ENCODE measurements around the gene MAPKAP1.

MAPKAP1 gene

DNA sequence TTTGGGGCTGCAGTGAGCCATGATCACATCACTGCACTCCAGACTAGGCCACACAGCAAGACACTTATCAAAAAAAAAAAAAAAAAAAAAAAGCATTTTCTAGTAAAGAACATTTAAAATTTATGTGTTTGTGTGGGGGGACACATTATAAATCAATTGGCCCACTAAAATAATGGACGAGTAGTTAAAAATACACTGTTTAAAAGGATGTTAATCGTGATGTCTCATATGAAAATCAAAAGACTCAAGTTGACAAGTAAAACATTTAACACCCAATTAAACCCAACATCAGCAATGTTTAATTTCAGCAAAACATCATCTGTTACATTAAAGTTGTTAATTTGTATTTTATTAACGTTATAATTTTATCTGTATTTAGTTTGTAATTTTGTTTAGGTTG lies 152.3 kb downstream of the MAPKAP1 start:
- TF ChIP-seq CEBPB (IDR thresholded peaks at IDR 0.05) (no peak), YY1 (IDR thresholded peaks at IDR 0.05; ENCODE audit: low read depth) (no peak), RAD21 (IDR thresholded peaks at IDR 0.05; ENCODE audit: low read depth) (no peak), TAF1 (IDR thresholded peaks at IDR 0.05; ENCODE audit: low read depth) (no peak), EGR1 (IDR thresholded peaks at IDR 0.05) (no peak), FOXM1 (IDR thresholded peaks at IDR 0.05; ENCODE audit: borderline replicate concordance, low read depth) (no peak), TEAD4 (IDR thresholded peaks at IDR 0.05) (no peak), NFIC (IDR thresholded peaks at IDR 0.05) (no peak), TCF12 (IDR thresholded peaks at IDR 0.05; ENCODE audit: low read depth) (no peak), USF1 (IDR thresholded peaks at IDR 0.05) (no peak)
- TF ChIP-seq, protein P1, sequence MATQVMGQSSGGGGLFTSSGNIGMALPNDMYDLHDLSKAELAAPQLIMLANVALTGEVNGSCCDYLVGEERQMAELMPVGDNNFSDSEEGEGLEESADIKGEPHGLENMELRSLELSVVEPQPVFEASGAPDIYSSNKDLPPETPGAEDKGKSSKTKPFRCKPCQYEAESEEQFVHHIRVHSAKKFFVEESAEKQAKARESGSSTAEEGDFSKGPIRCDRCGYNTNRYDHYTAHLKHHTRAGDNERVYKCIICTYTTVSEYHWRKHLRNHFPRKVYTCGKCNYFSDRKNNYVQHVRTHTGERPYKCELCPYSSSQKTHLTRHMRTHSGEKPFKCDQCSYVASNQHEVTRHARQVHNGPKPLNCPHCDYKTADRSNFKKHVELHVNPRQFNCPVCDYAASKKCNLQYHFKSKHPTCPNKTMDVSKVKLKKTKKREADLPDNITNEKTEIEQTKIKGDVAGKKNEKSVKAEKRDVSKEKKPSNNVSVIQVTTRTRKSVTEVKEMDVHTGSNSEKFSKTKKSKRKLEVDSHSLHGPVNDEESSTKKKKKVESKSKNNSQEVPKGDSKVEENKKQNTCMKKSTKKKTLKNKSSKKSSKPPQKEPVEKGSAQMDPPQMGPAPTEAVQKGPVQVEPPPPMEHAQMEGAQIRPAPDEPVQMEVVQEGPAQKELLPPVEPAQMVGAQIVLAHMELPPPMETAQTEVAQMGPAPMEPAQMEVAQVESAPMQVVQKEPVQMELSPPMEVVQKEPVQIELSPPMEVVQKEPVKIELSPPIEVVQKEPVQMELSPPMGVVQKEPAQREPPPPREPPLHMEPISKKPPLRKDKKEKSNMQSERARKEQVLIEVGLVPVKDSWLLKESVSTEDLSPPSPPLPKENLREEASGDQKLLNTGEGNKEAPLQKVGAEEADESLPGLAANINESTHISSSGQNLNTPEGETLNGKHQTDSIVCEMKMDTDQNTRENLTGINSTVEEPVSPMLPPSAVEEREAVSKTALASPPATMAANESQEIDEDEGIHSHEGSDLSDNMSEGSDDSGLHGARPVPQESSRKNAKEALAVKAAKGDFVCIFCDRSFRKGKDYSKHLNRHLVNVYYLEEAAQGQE (IDR thresholded peaks at IDR 0.05; ENCODE audit: low read depth) = no peak

DNA sequence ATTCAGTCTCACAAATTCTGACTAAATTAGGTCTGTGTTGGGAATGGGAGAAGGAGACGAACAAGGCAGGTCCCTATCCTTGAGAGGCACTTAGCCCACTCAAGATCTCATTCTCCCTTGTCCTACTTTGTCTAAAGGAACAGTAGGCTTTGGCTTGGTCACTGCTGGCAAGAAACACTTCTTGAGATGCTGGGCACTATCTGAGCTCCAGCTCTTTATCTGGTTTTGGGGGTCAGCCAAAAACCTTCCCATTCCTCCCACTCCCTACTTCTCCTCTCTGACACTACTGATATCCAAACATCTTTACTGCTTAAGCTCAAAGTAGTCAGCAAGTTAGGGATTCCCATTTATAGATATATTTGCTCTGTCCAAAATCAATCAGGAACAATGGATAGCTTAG lies 155.2 kb downstream of the MAPKAP1 start:
- TF ChIP-seq CREB1 (IDR thresholded peaks at IDR 0.05; ENCODE audit: low read depth) (no peak), TAF1 (IDR thresholded peaks at IDR 0.05; ENCODE audit: low read depth) (no peak), NFIC (IDR thresholded peaks at IDR 0.05) (no peak), CEBPB (IDR thresholded peaks at IDR 0.05) (no peak), TCF12 (IDR thresholded peaks at IDR 0.05; ENCODE audit: low read depth) (no peak), FOXM1 (IDR thresholded peaks at IDR 0.05; ENCODE audit: borderline replicate concordance, low read depth) (no peak), EP300 (IDR thresholded peaks at IDR 0.05; ENCODE audit: borderline replicate concordance) (no peak), YY1 (IDR thresholded peaks at IDR 0.05; ENCODE audit: low read depth) (no peak), RAD21 (IDR thresholded peaks at IDR 0.05; ENCODE audit: low read depth) (no peak), EGR1 (IDR thresholded peaks at IDR 0.05) (no peak), ZBTB7A (IDR thresholded peaks at IDR 0.05; ENCODE audit: low read depth) (no peak), USF1 (IDR thresholded peaks at IDR 0.05) (no peak), TEAD4 (IDR thresholded peaks at IDR 0.05) (no peak)
- TF ChIP-seq, protein P2, sequence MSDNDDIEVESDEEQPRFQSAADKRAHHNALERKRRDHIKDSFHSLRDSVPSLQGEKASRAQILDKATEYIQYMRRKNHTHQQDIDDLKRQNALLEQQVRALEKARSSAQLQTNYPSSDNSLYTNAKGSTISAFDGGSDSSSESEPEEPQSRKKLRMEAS (IDR thresholded peaks at IDR 0.05) = no peak
- TF ChIP-seq, protein P1 (IDR thresholded peaks at IDR 0.05; ENCODE audit: low read depth) = no peak

DNA sequence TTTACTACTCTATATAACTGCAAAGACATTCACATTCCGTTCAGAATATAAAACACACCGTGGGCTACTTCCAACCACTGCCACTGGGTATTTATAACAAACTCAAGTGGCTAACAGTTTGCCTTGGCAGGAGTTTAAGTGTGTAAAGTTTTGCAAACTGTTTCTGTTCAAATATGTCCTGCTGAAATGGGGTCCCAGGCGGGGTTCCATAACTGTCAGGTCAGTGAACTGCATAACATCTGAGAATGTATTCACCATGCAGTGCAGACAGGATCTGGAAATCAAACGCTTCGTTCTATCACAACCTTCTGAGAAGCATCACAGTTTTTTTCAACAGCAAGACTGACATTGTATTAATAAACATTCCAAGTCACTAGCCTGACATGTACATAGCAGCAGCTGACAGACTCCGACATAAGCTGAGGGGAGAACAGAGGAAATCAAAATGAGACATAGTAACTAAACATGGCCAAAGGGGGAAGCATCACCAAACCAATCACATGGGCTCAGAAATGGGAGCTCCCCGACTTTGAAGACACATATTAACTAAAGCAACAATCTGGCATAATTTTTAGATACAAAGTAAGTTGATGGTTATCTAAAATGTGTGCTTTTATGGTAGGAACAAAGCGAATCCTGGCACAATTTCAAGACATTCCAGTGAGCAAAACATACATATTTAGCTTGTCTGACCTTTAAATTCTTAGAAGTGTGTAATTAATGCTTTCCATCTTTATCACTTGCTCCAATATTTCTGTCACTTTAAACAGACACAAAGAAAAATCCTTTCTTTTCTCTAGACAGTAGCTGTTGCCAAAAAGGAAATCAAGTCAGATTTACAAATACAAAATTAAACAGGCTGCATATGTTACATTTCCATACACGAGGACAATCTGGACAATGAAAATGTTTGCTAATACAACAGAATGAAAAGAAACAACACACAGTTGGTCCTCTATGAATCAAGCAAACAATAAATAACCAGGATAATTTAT lies 156.8 kb downstream of the MAPKAP1 start:
- TF ChIP-seq USF1 (IDR thresholded peaks at IDR 0.05) (no peak), TCF12 (IDR thresholded peaks at IDR 0.05; ENCODE audit: low read depth) (no peak), EP300 (IDR thresholded peaks at IDR 0.05; ENCODE audit: borderline replicate concordance) (no peak), YY1 (IDR thresholded peaks at IDR 0.05; ENCODE audit: low read depth) (no peak), CEBPB (IDR thresholded peaks at IDR 0.05) (no peak), FOXM1 (IDR thresholded peaks at IDR 0.05; ENCODE audit: borderline replicate concordance, low read depth) (no peak), TEAD4 (IDR thresholded peaks at IDR 0.05) (no peak), EGR1 (IDR thresholded peaks at IDR 0.05) (no peak), CREB1 (IDR thresholded peaks at IDR 0.05; ENCODE audit: low read depth) (no peak), TAF1 (IDR thresholded peaks at IDR 0.05; ENCODE audit: low read depth) (no peak), RAD21 (IDR thresholded peaks at IDR 0.05; ENCODE audit: low read depth) (no peak), NFIC (IDR thresholded peaks at IDR 0.05) (no peak), ZBTB7A (IDR thresholded peaks at IDR 0.05; ENCODE audit: low read depth) (no peak)
- TF ChIP-seq, protein P2 (IDR thresholded peaks at IDR 0.05) = no peak
- TF ChIP-seq, protein P1 (IDR thresholded peaks at IDR 0.05; ENCODE audit: low read depth) = no peak
